Activated B cell treated with CpG ODN at 0.5 μM for 24 hours (primary cell): ENCODE data around the gene LGMN. TPM values are rescaled to one million over a fixed set of nuclear protein-coding genes. Genes with fewer than 3 reads are reported as not detected.
A peak's percentile ranks its signal among the peaks of the same experiment; 100 is the strongest.

Experiments used
- ATAC-seq: fragments of 200-7000 bp; cut with Tn5 transposase; one replicate; pipeline ENCODE4 v1.10.0; 2021; ENCODE audit warnings: low read depth, mild to moderate bottlenecking, moderate library complexity
- CTCF ChIA-PET: fragments of 350-600 bp; sonication (Branson Sonifier 250); formaldehyde crosslinking; loops from one replicate; lab custom pipeline; 2021; ENCODE audit warnings: antibody characterized with exemption; lab: Charles Lee
- POLR2A ChIA-PET: fragments of 350-600 bp; sonication (Branson Sonifier 250); formaldehyde crosslinking; loops from one replicate; lab custom pipeline; 2021; ENCODE audit warnings: antibody characterized with exemption; lab: Charles Lee
- DNase-seq: peaks from one replicate; pipeline ENCODE4 v3.0.0; 2022
- H3K27ac Mint-ChIP-seq: one replicate; pipeline ENCODE4 v1.8.0; 2020; ENCODE audit warnings: mixed read lengths
- H3K27me3 Mint-ChIP-seq: one replicate; pipeline ENCODE4 v1.8.0; 2021; ENCODE audit warnings: mixed read lengths
- H3K36me3 Mint-ChIP-seq: one replicate; pipeline ENCODE4 v1.8.0; 2021; ENCODE audit warnings: low read depth, mixed read lengths
- H3K4me1 Mint-ChIP-seq: one replicate; pipeline ENCODE4 v1.8.0; 2021; ENCODE audit warnings: mixed read lengths
- H3K4me3 Mint-ChIP-seq: one replicate; pipeline ENCODE4 v1.8.0; 2020; ENCODE audit warnings: mild to moderate bottlenecking, mixed read lengths
- H3K9me3 Mint-ChIP-seq: one replicate; pipeline ENCODE4 v1.8.0; 2020; ENCODE audit warnings: mixed read lengths
- intact Hi-C: fragments of 100-400 bp; cut with micrococcal nuclease; formaldehyde crosslinking; loops from one replicate; pipeline ENCODE4 v1.15.1; 2024
- total RNA-seq: library from RNA; stranded (reverse); gene quantifications from 2 replicates; pipeline ENCODE4 v1.2.3, GENCODE V29; 2022
- TF ChIP-seq, protein P1 (sequence below): fragments of 200-600 bp; IDR thresholded peaks from one replicate; pipeline ENCODE4 v1.8.0; 2022; ENCODE audit warnings: antibody characterized with exemption, mild to moderate bottlenecking

Gene LGMN
- 10.3 and 11.8 TPM in 2 replicates for total RNA-seq

DNA sequence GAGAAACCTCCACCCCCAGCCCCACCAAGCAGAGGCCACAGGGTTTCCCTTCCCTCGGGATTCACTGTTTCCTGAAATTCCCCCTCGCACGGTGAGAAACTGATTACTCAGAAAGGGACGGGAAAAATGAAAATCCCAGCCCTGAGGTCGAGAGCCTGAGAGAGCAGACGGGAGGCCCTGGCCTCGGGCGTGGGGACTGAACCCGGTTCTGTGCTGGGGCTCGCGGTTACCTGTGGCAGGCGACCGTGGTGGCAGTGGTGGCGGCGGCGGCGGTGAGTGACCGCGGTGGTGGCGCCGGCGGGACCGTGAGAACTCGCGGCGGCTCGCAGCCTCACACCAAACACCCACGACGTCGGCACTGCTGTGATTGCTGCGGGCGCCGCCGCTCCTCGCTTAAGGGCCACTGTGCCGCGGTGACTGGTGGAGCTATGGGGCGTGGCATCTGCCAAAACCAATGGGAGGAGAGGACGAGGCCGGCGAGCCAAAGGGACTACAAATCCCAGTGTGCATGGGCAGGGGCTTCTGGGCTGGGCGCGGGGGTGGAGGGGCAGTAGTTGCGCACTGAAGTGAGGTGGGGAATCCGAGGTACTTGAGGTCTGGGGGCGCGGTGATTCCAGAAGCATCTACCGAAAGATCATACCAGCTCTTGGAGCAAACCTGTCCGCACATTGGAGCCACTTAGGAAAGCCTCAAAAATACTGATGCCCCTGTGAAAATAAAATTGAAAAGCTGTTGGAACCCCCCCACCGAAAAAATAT, at the start of gene LGMN:
LGMN (minus strand) TSS at position 369 of the 758 bp plus-strand sequence. CDS start 15,841 bp downstream, outside the sequence.
- intact Hi-C loops: loop anchor here (1.0 to 2.0 kb wide), 5 partner anchors 16 to 46 kb away; partner anchors contain the start of gene GOLGA5
- DNase-seq (peak; percentile 75), ATAC-seq (peak; percentile 97)
- H3K9me3 Mint-ChIP-seq: peaks cover 4% of the 10 kb centered on the region
- ChIA-PET POLR2A (interaction anchor here (0.5 to 1.5 kb wide), 18 partner anchors 11 to 642 kb away, joined by 3 to 7 read pairs (median 3); partner anchors contain the start of genes ATXN3, CPSF2, GOLGA5 and LYSET), CTCF (interaction anchor here (1.0 to 1.2 kb wide), 3 partner anchors 35 to 98 kb away, joined by 3 to 5 read pairs (median 4); no protein-coding TSS in a partner anchor)
- H3K27me3 Mint-ChIP-seq: no peaks in the 10 kb centered on the region
- H3K36me3 Mint-ChIP-seq: peaks cover 5% of the 10 kb centered on the region
- peak within 1 kb of the TSS; percentile 82 for H3K27ac Mint-ChIP-seq
- H3K4me1 Mint-ChIP-seq: peaks cover 77% of the 10 kb centered on the region
- H3K4me3 Mint-ChIP-seq: peak within 1 kb of the TSS; percentile 90
- TF ChIP-seq, protein P1, sequence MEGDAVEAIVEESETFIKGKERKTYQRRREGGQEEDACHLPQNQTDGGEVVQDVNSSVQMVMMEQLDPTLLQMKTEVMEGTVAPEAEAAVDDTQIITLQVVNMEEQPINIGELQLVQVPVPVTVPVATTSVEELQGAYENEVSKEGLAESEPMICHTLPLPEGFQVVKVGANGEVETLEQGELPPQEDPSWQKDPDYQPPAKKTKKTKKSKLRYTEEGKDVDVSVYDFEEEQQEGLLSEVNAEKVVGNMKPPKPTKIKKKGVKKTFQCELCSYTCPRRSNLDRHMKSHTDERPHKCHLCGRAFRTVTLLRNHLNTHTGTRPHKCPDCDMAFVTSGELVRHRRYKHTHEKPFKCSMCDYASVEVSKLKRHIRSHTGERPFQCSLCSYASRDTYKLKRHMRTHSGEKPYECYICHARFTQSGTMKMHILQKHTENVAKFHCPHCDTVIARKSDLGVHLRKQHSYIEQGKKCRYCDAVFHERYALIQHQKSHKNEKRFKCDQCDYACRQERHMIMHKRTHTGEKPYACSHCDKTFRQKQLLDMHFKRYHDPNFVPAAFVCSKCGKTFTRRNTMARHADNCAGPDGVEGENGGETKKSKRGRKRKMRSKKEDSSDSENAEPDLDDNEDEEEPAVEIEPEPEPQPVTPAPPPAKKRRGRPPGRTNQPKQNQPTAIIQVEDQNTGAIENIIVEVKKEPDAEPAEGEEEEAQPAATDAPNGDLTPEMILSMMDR: no peak

DNA sequence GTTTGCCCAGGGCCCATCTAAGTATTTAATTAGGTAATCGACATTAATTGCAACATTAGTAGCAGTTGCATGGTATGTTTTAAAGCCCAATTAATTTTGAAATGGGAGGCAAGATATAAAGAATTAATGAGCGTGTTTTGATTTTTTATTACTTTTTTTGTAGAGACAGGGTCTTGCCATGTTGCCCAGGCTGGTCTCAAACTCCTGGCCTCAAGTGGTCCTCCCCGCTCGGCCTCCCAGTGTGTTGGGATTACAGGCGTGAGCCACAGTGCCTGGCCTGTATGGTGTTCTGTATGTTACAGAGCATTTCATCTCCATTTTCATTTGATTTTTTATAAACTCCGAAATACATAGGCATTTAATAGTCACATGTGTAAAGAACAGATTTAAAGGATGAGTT, 46.5 kb upstream of the LGMN start:
- Mint-ChIP-seq H3K4me3 (peak overlapping the region; percentile 95), H3K4me1 (peaks cover 34% of the 10 kb centered on the region)
- CTCF ChIA-PET: no interaction called here

DNA sequence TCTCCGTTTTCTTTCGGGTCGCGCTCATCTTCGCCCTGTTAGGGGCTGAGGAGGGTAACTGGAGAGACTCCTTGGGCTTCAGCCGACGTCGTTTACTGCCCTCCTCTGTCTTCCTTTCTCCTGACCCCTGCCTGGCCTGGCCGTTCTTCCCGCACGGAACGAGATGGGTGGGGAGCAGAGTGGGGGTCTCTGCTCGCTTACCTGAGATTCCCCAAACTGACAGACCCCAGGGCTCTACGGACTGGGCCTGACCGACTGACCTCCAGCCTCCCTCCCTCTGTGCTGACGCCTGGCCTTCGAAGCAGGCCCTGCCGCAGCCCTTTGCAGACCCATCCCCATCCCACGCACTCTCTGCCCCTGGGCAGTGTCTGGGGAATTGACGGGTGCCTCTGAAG, 46.1 kb upstream of the LGMN start:
- TF ChIP-seq, protein P1: no peak
- no peak for DNase-seq
- Mint-ChIP-seq H3K36me3 (peaks cover 27% of the 10 kb centered on the region), H3K9me3 (peaks cover 10% of the 10 kb centered on the region), H3K27ac (peak overlapping the region; percentile 85), H3K4me3 (peak overlapping the region; percentile 95), H3K27me3 (no peaks in the 10 kb centered on the region), H3K4me1 (peaks cover 32% of the 10 kb centered on the region)
- CTCF ChIA-PET: no interaction called here
- POLR2A ChIA-PET: interaction anchor here (0.6 to 1.5 kb wide), 6 partner anchors 26 to 682 kb away, joined by 3 to 9 read pairs (median 4); partner anchors contain the start of genes CPSF2, LGMN and NDUFB1
- intact Hi-C loops: loop anchor here (1.0 to 5.0 kb wide), 9 partner anchors 19 to 754 kb away; partner anchors contain the start of genes ATXN3, BTBD7, CPSF2 and LGMN
- ATAC-seq: no peak

More for the DNA sequence above, 46.5 kb upstream of the LGMN start:
- Mint-ChIP-seq H3K36me3 (peaks cover 29% of the 10 kb centered on the region), H3K9me3 (peaks cover 8% of the 10 kb centered on the region), H3K27me3 (no peaks in the 10 kb centered on the region), H3K27ac (peak overlapping the region; percentile 85)
- no peak for DNase-seq
- POLR2A ChIA-PET: no interaction called here
- intact Hi-C loops: loop anchor here (1.0 to 5.0 kb wide), 9 partner anchors 20 to 755 kb away; partner anchors contain the start of genes ATXN3, BTBD7, CPSF2 and LGMN
- no peak for ATAC-seq
- TF ChIP-seq, protein P1: no peak

DNA sequence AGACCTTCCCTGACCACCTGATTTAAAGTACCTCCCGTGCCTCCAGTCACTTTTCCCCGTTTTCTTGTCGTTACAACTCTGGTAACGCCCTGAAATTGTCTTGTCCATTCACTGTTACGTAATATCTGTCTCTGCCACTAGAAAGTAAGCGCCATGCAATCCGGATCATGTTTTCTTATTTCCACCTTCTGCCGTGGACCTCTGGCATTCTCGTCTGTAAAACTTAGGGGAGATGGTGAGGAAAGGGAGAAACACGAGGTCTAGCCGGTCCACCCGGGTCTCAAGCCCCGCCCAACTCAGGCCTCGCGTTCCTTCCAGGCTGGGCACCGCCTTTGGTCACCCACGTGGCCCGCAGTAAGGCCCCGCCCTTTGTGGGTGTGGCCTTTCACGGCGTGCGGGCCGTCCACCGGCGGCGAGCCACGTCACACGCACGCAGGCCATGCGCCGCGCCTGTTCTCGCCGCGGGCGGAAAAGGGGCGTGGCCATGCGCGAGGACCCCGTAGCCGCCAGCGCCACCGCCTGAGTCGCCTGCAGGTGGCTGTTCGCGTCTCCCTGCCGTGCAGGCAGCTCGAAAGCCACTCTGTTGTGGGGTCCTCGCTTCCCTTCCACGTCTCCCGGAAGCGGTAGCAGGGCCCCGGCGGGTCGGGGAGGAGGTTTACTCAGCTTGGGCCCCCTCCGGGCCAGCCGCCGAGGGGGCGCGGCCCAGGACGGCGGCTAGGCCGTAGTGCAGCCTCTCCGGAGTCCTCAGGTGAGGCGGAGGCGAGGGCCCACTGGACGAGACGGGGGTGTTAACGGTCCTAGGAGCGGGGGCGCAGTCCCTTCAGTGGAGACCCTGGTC, 45.5 kb upstream of the LGMN start, which contains the start of gene GOLGA5:
GOLGA5 (plus strand) TSS at position 597 of the 838 bp plus-strand sequence. CDS start 3,133 bp downstream, outside the sequence.
- peaks cover 16% of the 10 kb centered on the region for H3K9me3 Mint-ChIP-seq
- peaks cover 27% of the 10 kb centered on the region for H3K36me3 Mint-ChIP-seq
- intact Hi-C loops: loop anchor here (1.0 to 5.0 kb wide), 9 partner anchors 19 to 754 kb away; partner anchors contain the start of genes ATXN3, BTBD7, CPSF2 and LGMN
- ChIA-PET POLR2A (interaction anchor here (0.6 to 1.5 kb wide), 10 partner anchors 18 to 1244 kb away, joined by 3 to 9 read pairs (median 4); partner anchors contain the start of genes CPSF2, LGMN and NDUFB1), CTCF (no interaction called here)
- H3K27ac Mint-ChIP-seq: peak within 1 kb of the TSS; percentile 85
- TF ChIP-seq, protein P1: no peak
- H3K4me1 Mint-ChIP-seq: peaks cover 33% of the 10 kb centered on the region
- ATAC-seq: peak; percentile 92
- DNase-seq: peak; percentile 99
- peak within 1 kb of the TSS; percentile 95 for H3K4me3 Mint-ChIP-seq
- no peaks in the 10 kb centered on the region for H3K27me3 Mint-ChIP-seq
